ENCODE results near the gene EMC6.

Gene EMC6

DNA sequence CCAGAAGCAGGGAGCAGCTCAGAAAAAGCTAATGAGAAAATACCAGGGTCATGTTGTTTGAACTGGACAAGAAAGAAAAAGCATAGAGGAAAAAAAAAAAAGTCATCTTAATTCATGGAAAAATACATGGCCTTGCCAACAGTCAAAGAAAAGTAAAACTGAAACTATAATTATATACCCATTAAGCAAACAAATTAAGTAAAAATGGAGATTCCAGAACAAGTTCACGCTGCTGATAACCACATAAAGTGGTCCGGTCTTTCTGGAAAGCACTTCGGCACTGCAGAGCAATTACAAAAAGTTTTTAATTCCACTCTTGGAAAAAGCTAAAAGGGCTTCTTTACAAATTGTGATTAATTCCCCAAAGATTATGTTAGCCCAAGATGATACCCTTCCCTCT lies 39.8 kb downstream of the EMC6 start:
- no peak for DNase-seq (ENCODE audit: low spot score)

- no peak for DNase-seq (ENCODE audit: low spot score)
Measured at GRCh38 chr17:3710951-3711383, 42.4 kb downstream of the EMC6 start.

DNA sequence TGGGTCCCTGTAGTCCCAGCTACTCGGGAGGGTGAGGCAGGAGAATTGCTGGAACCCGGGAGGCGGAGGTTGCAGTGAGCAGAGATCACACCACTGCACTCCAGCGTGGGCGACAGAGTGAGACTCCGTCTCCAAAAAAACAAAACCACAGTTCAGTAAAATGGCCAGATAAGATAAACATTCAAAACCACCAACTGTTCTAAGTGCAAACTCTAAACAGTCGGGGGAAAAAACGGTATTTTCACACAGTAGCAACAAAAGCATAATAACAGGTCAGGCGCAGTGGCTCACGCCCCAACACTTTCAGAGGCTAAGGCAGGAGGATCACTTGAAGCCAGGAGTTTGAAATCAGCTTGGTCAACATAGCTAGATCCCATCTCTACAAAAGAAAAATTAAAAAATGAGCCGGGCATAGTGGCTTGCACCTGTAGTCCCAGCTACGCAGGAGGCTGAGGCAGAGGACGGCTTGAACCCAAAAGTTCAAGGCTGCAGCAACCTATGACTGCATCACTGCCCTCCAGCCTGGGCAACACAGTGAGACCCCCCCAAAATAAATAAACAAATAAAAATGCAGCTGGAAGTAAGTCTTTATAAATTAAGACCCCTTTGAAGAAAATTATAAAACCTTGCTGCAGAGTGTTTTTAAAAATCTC lies 44.3 kb downstream of the EMC6 start:
- no peak for DNase-seq (ENCODE audit: low spot score)

GRCh38 chr17:3715296-3715695 lies 46.7 kb downstream of the EMC6 start:
- DNase-seq (ENCODE audit: low spot score): no peak

DNA sequence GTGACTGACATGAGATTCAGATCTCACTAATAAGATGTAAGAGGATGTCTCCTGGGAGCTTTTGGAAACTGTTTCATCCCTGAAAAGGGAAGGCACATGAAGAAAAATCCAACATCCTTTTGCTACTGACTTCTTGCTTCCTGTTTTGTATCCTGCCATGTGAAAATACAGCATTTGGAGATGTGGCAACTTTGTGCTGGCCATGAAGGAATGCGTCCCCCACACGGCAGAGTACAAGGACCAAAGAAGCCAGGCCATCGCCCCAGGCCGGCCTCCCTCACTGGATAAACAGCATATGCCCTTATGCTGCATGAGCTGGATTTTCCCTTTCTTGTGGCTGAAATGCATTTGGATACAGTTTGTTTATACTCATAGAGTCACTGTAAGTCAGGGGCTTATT lies 49.6 kb downstream of the EMC6 start:
- DNase-seq (ENCODE audit: low spot score): no peak

DNA sequence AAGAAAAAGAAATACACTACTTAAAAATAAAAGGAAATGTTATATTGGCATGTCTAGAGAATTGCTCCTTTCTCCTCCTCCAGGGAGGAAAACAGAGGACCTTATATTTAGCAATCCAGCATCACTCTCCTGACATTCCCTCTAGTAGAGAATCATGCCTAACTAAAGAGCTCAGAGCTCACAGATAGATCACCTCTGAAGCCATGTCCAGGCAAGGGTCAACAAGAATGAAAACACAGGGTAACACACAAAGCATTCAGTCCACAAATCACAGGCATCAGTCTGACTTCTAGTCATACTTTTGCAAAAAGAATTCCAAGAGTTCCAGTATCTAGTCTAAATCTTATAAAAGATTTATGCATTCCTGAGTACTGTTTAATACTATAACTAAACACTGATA lies 50.7 kb downstream of the EMC6 start:
- DNase-seq (ENCODE audit: low spot score): no peak

All from ecto neural progenitor cell (in vitro differentiated cells).